Mucosa of descending colon (tissue), 3 donors: Measurements from ENCODE around the gene ASCL2. TPM values are rescaled to one million over a fixed set of nuclear protein-coding genes. Genes with fewer than 3 reads are reported as not detected.

Experiments
- ATAC-seq: fragments of 200-7000 bp; cut with Tn5 transposase; one replicate; pipeline ENCODE4 v1.9.1; 2020; ENCODE audit warnings: mild to moderate bottlenecking, moderate library complexity
- DNase-seq, 3 donors: peaks; one replicate each; pipeline ENCODE4 v3.0.0-alpha.2; 2020
- H3K36me3 ChIP-seq: fragments of 200-600 bp; one replicate; pipeline ENCODE4 v1.8.0; 2021; ENCODE audit warnings: low read depth, mild to moderate bottlenecking
- H3K4me1 ChIP-seq: fragments of 200-600 bp; one replicate; pipeline ENCODE4 v1.8.0; 2021; ENCODE audit warnings: low read depth, mild to moderate bottlenecking
- H3K4me3 ChIP-seq: fragments of 200-600 bp; one replicate; pipeline ENCODE4 v1.8.0; 2021; ENCODE audit warnings: mild to moderate bottlenecking
- H3K9me3 ChIP-seq: fragments of 200-600 bp; one replicate; pipeline ENCODE4 v1.8.0; 2021; ENCODE audit warnings: mild to moderate bottlenecking
- CTCF ChIP-seq: fragments of 200-600 bp; IDR thresholded peaks from one replicate; pipeline ENCODE4 v1.8.0; 2022; ENCODE audit warnings: antibody characterized with exemption, mild to moderate bottlenecking
- intact Hi-C, 2 donors: fragments of 100-400 bp; cut with DNase I in 1 of 2; cut with micrococcal nuclease in 1 of 2; formaldehyde crosslinking; loops; one replicate each; pipeline versions ENCODE4 v1.11.0 to v1.11.1; 2022; cut with DNase I, micrococcal nuclease
- total RNA-seq, 3 donors: library from RNA; stranded (reverse); fragmentation: NEBNext Ultra II Directional in 2 of 3; extraction: Animal tissue kit (Norgen Biotek cat#: 25700) in 2 of 3; gene quantifications; one replicate each; pipeline versions ENCODE4 v1.2.1 to v1.2.4, GENCODE V29; 2021 to 2023
- donor health status: DM: no; HTN: no; CAD: no; lungs with moderate emphysema.
- donor health status: DM: no; HTN: no; CAD: no.
- donor health status: DM: no; HTN: yes; CAD: no.

Gene ASCL2
- total RNA-seq, 3 donors from 2014 or later = 2.6 to 8.4 (median 8.1) TPM

GRCh38 chr11:2280208-2280607 lies 9.8 kb upstream of the ASCL2 start:
- no peak for ATAC-seq
- intact Hi-C loops = no loop called here
- no peak overlapping the region for H3K4me3 ChIP-seq
- H3K36me3 ChIP-seq = no peaks in the 10 kb centered on the region
- no peaks in the 10 kb centered on the region for H3K4me1 ChIP-seq
- no peak for TF ChIP-seq CTCF
- no peak for DNase-seq
- peaks cover 8% of the 10 kb centered on the region for H3K9me3 ChIP-seq

GRCh38 chr11:2277933-2278523 lies 7.6 kb upstream of the ASCL2 start:
- no peak overlapping the region for H3K4me3 ChIP-seq
- ATAC-seq = no peak
- TF ChIP-seq CTCF = no peak
- H3K9me3 ChIP-seq = peaks cover 8% of the 10 kb centered on the region
- no peaks in the 10 kb centered on the region for H3K4me1 ChIP-seq
- intact Hi-C loops = no loop called here
- no peak for DNase-seq
- H3K36me3 ChIP-seq = no peaks in the 10 kb centered on the region

GRCh38 chr11:2277008-2277346 lies 6.6 kb upstream of the ASCL2 start:
- Histone ChIP-seq H3K4me3 (no peak overlapping the region), H3K9me3 (peaks cover 8% of the 10 kb centered on the region), H3K4me1 (no peaks in the 10 kb centered on the region), H3K36me3 (no peaks in the 10 kb centered on the region)
- no peak for ATAC-seq
- intact Hi-C loops = no loop called here
- DNase-seq = peak in 2 of 3 donors; percentile 1 to 18
- no peak for TF ChIP-seq CTCF

DNA sequence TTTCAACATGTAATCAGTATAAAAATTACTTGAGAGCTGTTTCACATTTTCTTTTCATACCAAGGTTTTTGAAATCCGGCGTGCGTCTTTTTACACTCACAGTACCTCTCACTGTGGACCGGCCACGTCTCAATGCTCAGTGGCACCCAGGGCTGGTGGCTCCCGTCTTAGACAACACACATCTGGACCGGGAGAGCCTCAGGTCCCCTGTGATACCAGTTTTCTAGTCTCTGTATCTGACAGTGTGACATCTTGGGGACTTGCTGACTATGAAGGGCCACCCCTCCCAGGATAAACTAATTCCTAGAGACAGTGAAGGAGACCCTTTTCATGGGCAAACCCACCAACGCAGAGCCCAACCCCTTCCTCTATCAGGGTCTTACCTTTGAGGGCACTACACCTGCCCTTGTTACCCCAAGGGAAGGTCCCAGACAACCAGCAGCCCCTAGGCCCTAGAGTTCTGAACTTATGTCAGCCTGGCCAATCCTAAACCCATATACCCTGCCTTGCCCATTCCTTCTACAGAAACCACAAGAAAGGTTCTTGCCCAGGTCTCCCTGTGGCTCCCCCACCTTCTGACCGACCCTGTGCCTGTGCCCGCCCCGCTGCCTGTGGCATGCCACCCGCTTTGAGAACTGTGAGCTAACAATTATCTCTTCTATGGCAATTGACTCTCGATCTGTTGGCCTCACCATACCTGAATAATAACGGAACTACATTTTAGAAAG lies 6.1 kb upstream of the ASCL2 start:
- Histone ChIP-seq H3K36me3 (no peaks in the 10 kb centered on the region), H3K4me3 (no peak overlapping the region), H3K9me3 (peaks cover 8% of the 10 kb centered on the region), H3K4me1 (no peaks in the 10 kb centered on the region)
- intact Hi-C loops = no loop called here
- peak in 2 of 3 donors; percentile 0 to 15 for DNase-seq
- no peak for TF ChIP-seq CTCF
- ATAC-seq = no peak

GRCh38 chr11:2275334-2276279 lies 5.2 kb upstream of the ASCL2 start:
- peak in 2 of 3 donors; percentile 0 to 35 for DNase-seq
- no peak for TF ChIP-seq CTCF
- intact Hi-C loops = no loop called here
- H3K4me1 ChIP-seq = peaks cover 6% of the 10 kb centered on the region
- no peaks in the 10 kb centered on the region for H3K36me3 ChIP-seq
- no peak for ATAC-seq
- peaks cover 8% of the 10 kb centered on the region for H3K9me3 ChIP-seq
- no peak overlapping the region for H3K4me3 ChIP-seq
